ENCODE results near the gene CSTF2. TPM values are rescaled to one million over a fixed set of nuclear protein-coding genes. Genes with fewer than 3 reads are reported as not detected.
A peak's percentile ranks its signal among the peaks of the same experiment; 100 is the strongest.
"Not testable (repeated sequence)": the region's sequence is repeated elsewhere in the genome, so short reads cannot be mapped to it uniquely, and the experiment has no call there.

The CSTF2 gene
- total RNA-seq (10 to 100 TPM in 1 of 2 donors, 1 to 10 TPM in 1; 6.3 to 11.8 TPM), polyA plus RNA-seq (1 to 10 TPM; 3.9 to 4.3 TPM)

GRCh38 chrX:100819837-100820666 is at the start of gene CSTF2:
CSTF2 (plus strand) TSS chrX:100820391; CDS start chrX:100820417, 26 bp downstream.
- TF ChIP-seq RAD21 (IDR thresholded peaks at IDR 0.05) (peak in 1 of 2 donors; percentile 29), RXRA (IDR thresholded peaks at IDR 0.05) (no peak), GABPA (IDR thresholded peaks at IDR 0.05 in 1 of 2, conservative IDR thresholded peaks at IDR 0.05 in 1 of 2) (peak; percentile 87 to 96), FOXA2 (IDR thresholded peaks at IDR 0.05) (no peak), FOXA1 (IDR thresholded peaks at IDR 0.05) (no peak), YY1 (IDR thresholded peaks at IDR 0.05) (peak; percentile 81), MAX (IDR thresholded peaks at IDR 0.05) (peak; percentile 82), EGR1 (IDR thresholded peaks at IDR 0.05; ENCODE audit: low read depth in 2 of 2) (peak; percentile 43 to 76), HNF4G (IDR thresholded peaks at IDR 0.05) (no peak)
- Histone ChIP-seq H3K27me3 (ENCODE audit: control insufficient read depth in 4 of 4, insufficient read depth in 4 of 4, low read length in 3 of 4) (no peaks in the 10 kb centered on the region), H3K4me3 (ENCODE audit: low read depth in 1 of 3, low read length in 3 of 3) (peak within 1 kb of the TSS; percentile 81 to 99 (median 91)), H3K9me3 (ENCODE audit: control insufficient read depth in 4 of 4, low read length in 3 of 4) (peaks cover 0 to 1% (median 0%) of the 10 kb centered on the region in 4 donors), H3K27ac (ENCODE audit: low read depth in 1 of 2, low read length in 2 of 2) (peak within 1 kb of the TSS; percentile 17 to 74), H3K9ac (ENCODE audit: low read depth in 1 of 2, low read length in 2 of 2) (no peak within 1 kb of the TSS), H3K36me3 (ENCODE audit: control insufficient read depth in 4 of 4, insufficient read depth in 3 of 4, low read depth in 1 of 4, low read length in 3 of 4) (peaks cover 0 to 17% (median 5%) of the 10 kb centered on the region in 4 donors), H3K4me1 (ENCODE audit: control insufficient read depth in 4 of 4, insufficient read depth in 4 of 4, low read length in 3 of 4) (peaks cover 0 to 7% (median 2%) of the 10 kb centered on the region in 4 donors)
- peak; percentile 67 for DNase-seq (ENCODE audit: low spot score)
- under 1% methylated on average over 49 of the region's 49 CpGs for WGBS

GRCh38 chrX:100796371-100796770 is 23.8 kb upstream of the CSTF2 start:
- WGBS, result 85% methylated on average over 7 of the region's 7 CpGs
- not testable (repeated sequence) for H3K4me3 ChIP-seq (ENCODE audit: low read depth in 1 of 3, low read length in 3 of 3); H3K27ac ChIP-seq (ENCODE audit: low read depth in 1 of 2, low read length in 2 of 2); H3K9ac ChIP-seq (ENCODE audit: low read depth in 1 of 2, low read length in 2 of 2); H3K4me1 ChIP-seq (ENCODE audit: control insufficient read depth in 4 of 4, insufficient read depth in 4 of 4, low read length in 3 of 4); H3K36me3 ChIP-seq (ENCODE audit: control insufficient read depth in 4 of 4, insufficient read depth in 3 of 4, low read depth in 1 of 4, low read length in 3 of 4); DNase-seq (ENCODE audit: low spot score); H3K9me3 ChIP-seq (ENCODE audit: control insufficient read depth in 4 of 4, low read length in 3 of 4); H3K27me3 ChIP-seq (ENCODE audit: control insufficient read depth in 4 of 4, insufficient read depth in 4 of 4, low read length in 3 of 4)

GRCh38 chrX:100797359-100797758 is 22.8 kb upstream of the CSTF2 start:
- TF ChIP-seq GABPA (IDR thresholded peaks at IDR 0.05 in 1 of 2, conservative IDR thresholded peaks at IDR 0.05 in 1 of 2) (no peak), ZBTB33 (IDR thresholded peaks at IDR 0.05) (no peak), SP1 (IDR thresholded peaks at IDR 0.05) (no peak), YY1 (IDR thresholded peaks at IDR 0.05) (no peak), EGR1 (IDR thresholded peaks at IDR 0.05; ENCODE audit: low read depth in 2 of 2) (no peak), TAF1 (conservative IDR thresholded peaks at IDR 0.05) (no peak), FOXA2 (IDR thresholded peaks at IDR 0.05) (no peak)
- no peak overlapping the region for H3K9ac ChIP-seq (ENCODE audit: low read depth in 1 of 2, low read length in 2 of 2)
- no peak overlapping the region for H3K4me3 ChIP-seq (ENCODE audit: low read depth in 1 of 3, low read length in 3 of 3)
- no peak for DNase-seq (ENCODE audit: low spot score)
- no peaks in the 10 kb centered on the region for H3K36me3 ChIP-seq (ENCODE audit: control insufficient read depth in 4 of 4, insufficient read depth in 3 of 4, low read depth in 1 of 4, low read length in 3 of 4)
- 86% methylated on average over 4 of the region's 4 CpGs for WGBS
- H3K27me3 ChIP-seq (ENCODE audit: control insufficient read depth in 4 of 4, insufficient read depth in 4 of 4, low read length in 3 of 4), result no peaks in the 10 kb centered on the region
- H3K4me1 ChIP-seq (ENCODE audit: control insufficient read depth in 4 of 4, insufficient read depth in 4 of 4, low read length in 3 of 4), result no peaks in the 10 kb centered on the region
- no peak overlapping the region for H3K27ac ChIP-seq (ENCODE audit: low read depth in 1 of 2, low read length in 2 of 2)
- no peaks in the 10 kb centered on the region for H3K9me3 ChIP-seq (ENCODE audit: control insufficient read depth in 4 of 4, low read length in 3 of 4)
